K562 (cell line): ENCODE results near the gene NRXN2. TPM values are rescaled to one million over a fixed set of nuclear protein-coding genes. Genes with fewer than 3 reads are reported as not detected.

Experiments
- ARHGAP35 ChIP-seq: fragments of 450-650 bp; IDR thresholded peaks from 2 replicates; pipeline ENCODE4 v1.6.1; 2018; ENCODE audit not compliant: partially characterized antibody
- CHD7 ChIP-seq: fragments of 200-600 bp; sonication (generic); IDR thresholded peaks from one replicate; pipeline ENCODE4 v1.6.1; 2012; ENCODE audit warnings: mild to moderate bottlenecking, low read depth, low read length, inconsistent platforms
- ERF ChIP-seq: fragments of 450-650 bp; formaldehyde crosslinking; IDR thresholded peaks from 2 replicates; pipeline ENCODE4 v1.4.0; 2020; ENCODE audit warnings: mild to moderate bottlenecking, mixed read lengths
- EZH2 ChIP-seq: IDR thresholded peaks from 2 replicates; pipeline ENCODE4 v1.6.1; 2012; ENCODE audit warnings: low read depth, mild to moderate bottlenecking, inconsistent platforms, low read length, borderline replicate concordance
- FOXP1 ChIP-seq: sonication (generic); formaldehyde crosslinking; IDR thresholded peaks from 2 replicates; pipeline ENCODE4 v1.8.0; 2022; ENCODE audit warnings: mild to moderate bottlenecking, missing genetic modification reagents
- GTF2A2 ChIP-seq: IDR thresholded peaks from 2 replicates; pipeline ENCODE4 v1.6.1; 2016; ENCODE audit warnings: mild to moderate bottlenecking, missing genetic modification characterization, missing compliant biosample characterization
- MAFK ChIP-seq: IDR thresholded peaks from 2 replicates; pipeline ENCODE4 v1.6.1; 2011; ENCODE audit warnings: low read length, improper control_type of control experiment
- MTA1 ChIP-seq: fragments of 450-650 bp; IDR thresholded peaks from 2 replicates; pipeline ENCODE4 v1.6.1; 2017; ENCODE audit warnings: borderline replicate concordance
- NCOA6 ChIP-seq: fragments of 450-650 bp; IDR thresholded peaks from 2 replicates; pipeline ENCODE4 v1.6.1; 2017; ENCODE audit warnings: mild to moderate bottlenecking
- NR2C1 ChIP-seq, 2 experiments: fragments of 450-650 bp; IDR thresholded peaks; 2 replicates each; pipeline ENCODE4 v1.6.1; 2017; ENCODE audit warnings: mild to moderate bottlenecking in 2 of 2, antibody characterized with exemption in 1 of 2, inconsistent platforms in 1 of 2, missing compliant biosample characterization in 1 of 2, missing genetic modification characterization in 1 of 2
- PRPF4 ChIP-seq: fragments of 200-400 bp; formaldehyde crosslinking; IDR thresholded peaks from one replicate; pipeline ENCODE4 v1.6.1; 2017; ENCODE audit warnings: low read length, low read depth, mild to moderate bottlenecking; ENCODE audit not compliant: insufficient read depth, poor library complexity, severe bottlenecking
- SMARCA4 ChIP-seq: fragments of 450-650 bp; IDR thresholded peaks from 2 replicates; pipeline ENCODE4 v1.6.1; 2016
- THAP12 ChIP-seq: fragments of 250-450 bp; sonication (Bioruptor Pico); IDR thresholded peaks from 2 replicates; pipeline ENCODE4 v1.9.0; 2021; ENCODE audit warnings: mild to moderate bottlenecking, inconsistent platforms
- ZNF436 ChIP-seq: fragments of 250-450, 450-650 bp; sonication (Bioruptor Pico); formaldehyde crosslinking; IDR thresholded peaks from 2 replicates; pipeline ENCODE4 v1.7.0; 2020; ENCODE audit warnings: mild to moderate bottlenecking
- ZNF764 ChIP-seq: fragments of 250-450 bp; sonication (Bioruptor Pico); IDR thresholded peaks from 2 replicates; pipeline ENCODE4 v1.4.0; 2020; ENCODE audit warnings: low read depth, mild to moderate bottlenecking, moderate library complexity
- polyA plus RNA-seq, 8 experiments: library from polyadenylated mRNA; depleted of rRNA in 4 of 8; stranded (reverse) in 5 of 8; unstranded in 3 of 8; fragments of >200 nt; fragmentation: Nextera tagmentation in 2 of 8; fragmentation: Illumina TruSeq in 1 of 8; extraction: Ambion mirVana in 2 of 8; extraction: Trizol in 1 of 8; gene quantifications; 2 replicates each; pipeline versions ENCODE4 v1.2.1 to v1.2.3, GENCODE V29; 2011 to 2014; ENCODE audit warnings: inconsistent platforms in 1 of 8, missing spikeins in 1 of 8
- total RNA-seq, 7 experiments: library from RNA; depleted of rRNA in 6 of 7; stranded (reverse); fragments of >200 nt in 6 of 7; fragmentation: Illumina TruSeq in 2 of 7; extraction: Trizol in 2 of 7; gene quantifications; 2 replicates each; pipeline versions ENCODE4 v1.2.1 to v1.2.3, GENCODE V29; 2011 to 2021; ENCODE audit warnings: low replicate concordance in 1 of 7

The NRXN2 gene
- total and polyA plus RNA-seq, 9 of the 15 experiments (the other 6 are each of a cell fraction or from before 2014, with no cell fraction given): 0.07 to 0.47 (median 0.15) TPM; not detected in 4

- TF ChIP-seq EZH2: no peak
- no peak for TF ChIP-seq ERF (CRISPR knock-in tag)
- no peak for TF ChIP-seq MTA1
- no peak for TF ChIP-seq ZNF764 (CRISPR knock-in tag)
- TF ChIP-seq FOXP1: no peak
- TF ChIP-seq GTF2A2: no peak
- no peak for TF ChIP-seq ARHGAP35
- no peak for TF ChIP-seq ZNF436 (CRISPR knock-in tag)
- TF ChIP-seq PRPF4: no peak
- TF ChIP-seq SMARCA4: no peak
- TF ChIP-seq CHD7: no peak
- TF ChIP-seq NCOA6: no peak
- TF ChIP-seq THAP12 (CRISPR knock-in tag): no peak
- TF ChIP-seq NR2C1 (IDR thresholded peaks at IDR 0.05): no peak
- TF ChIP-seq NR2C1 (tag; IDR thresholded peaks at IDR 0.05): no peak
- no peak for TF ChIP-seq MAFK
These were observed 22.7 kb upstream of the NRXN2 start (continued) for GRCh38 chr11:64745521-64746328.
